CD4-positive, alpha-beta T cell treated with Interferon gamma for 1 hour (primary cell): ENCODE results near the gene PMF1.
"Not testable (repeated sequence)": the region's sequence is repeated elsewhere in the genome, so short reads cannot be mapped to it uniquely, and the experiment has no call there.

Source experiments
- DNase-seq: peaks from one replicate; pipeline ENCODE4 v3.0.0-alpha.2; 2020

The PMF1 gene, protein sequence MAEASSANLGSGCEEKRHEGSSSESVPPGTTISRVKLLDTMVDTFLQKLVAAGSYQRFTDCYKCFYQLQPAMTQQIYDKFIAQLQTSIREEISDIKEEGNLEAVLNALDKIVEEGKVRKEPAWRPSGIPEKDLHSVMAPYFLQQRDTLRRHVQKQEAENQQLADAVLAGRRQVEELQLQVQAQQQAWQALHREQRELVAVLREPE

DNA sequence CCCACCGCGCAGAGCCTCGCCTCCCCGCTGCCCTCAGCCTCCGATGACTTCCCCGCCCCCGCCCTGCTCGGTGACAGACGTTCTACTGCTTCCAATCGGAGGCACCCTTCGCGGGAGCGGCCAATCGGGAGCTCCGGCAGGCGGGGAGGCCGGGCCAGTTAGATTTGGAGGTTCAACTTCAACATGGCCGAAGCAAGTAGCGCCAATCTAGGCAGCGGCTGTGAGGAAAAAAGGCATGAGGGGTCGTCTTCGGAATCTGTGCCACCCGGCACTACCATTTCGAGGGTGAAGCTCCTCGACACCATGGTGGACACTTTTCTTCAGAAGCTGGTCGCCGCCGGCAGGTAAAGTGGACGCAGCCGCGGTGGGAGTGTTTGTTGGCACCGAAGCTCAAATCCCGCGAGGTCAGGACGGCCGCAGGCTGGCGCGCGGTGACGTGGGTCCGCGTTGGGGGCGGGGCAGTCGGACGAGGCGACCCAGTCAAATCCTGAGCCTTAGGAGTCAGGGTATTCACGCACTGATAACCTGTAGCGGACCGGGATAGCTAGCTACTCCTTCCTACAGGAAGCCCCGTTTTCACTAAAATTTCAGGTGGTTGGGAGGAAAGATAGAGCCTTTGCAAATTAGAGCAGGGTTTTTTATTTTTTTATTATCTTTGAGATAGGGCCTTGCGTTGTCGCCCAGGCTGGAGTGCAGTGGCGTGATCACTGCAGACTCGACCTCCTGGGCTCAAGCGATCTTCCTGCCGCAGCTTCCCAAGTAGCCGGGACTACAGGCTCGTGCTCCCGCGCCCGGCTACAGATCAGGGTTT lies at the start of gene PMF1:
PMF1 (plus strand) TSS at position 175 of the 811 bp plus-strand sequence; CDS start at position 184, 9 bp downstream.
- DNase-seq, result peak; percentile 95

DNA sequence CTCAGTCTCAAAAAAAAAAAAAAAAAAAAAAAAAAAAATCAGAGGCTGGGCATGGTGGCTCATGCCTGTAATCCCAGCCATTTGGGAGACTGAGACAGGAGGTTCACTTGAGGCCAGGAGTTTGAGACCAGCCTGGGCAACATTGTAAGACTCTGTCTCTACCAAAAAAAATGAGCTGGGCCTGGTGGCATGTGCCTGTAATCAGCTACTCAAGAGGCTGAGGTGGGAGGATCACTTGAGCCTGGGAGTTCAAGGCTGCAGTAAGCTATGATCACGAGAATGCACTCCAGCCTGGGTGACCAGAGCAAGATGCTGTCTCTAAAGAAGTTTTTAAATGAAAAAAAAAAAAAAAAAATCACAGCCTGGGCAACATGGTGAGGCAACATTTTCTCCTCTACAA lies 49.1 kb upstream of the PMF1 start:
- DNase-seq, result no peak

DNA sequence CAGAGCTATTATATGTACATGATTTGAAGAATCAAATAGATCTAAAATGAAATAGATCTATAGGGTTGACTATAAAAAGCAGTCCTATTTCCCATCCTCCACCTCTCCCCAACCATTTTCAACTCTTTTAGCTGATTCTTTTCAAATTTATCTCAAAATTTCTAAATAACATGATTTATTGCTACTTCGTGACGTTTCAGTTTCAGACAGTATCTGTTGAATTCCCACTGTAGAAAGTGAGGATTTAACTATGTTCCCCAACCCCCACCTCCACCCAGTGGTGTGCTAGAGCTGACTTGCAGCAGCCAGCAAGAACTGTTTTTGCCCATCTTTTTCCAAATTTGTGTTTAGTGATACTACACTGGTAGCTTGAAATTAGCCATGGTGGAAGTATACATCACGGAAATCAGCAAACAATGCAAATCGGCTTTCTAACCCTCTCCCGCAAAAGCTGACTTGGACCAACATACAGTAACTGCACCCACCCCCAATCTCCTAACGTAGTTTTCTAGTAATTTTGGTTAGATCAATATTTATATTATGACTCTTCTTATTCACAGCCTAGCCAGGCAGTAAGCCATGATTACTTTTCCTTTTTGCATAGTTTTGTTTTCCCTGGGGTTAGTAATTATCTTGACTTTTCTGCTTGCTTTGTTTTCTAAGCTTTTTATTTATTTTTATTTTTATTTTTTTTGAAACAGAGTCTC lies 48.5 kb upstream of the PMF1 start:
- no peak for DNase-seq

DNA sequence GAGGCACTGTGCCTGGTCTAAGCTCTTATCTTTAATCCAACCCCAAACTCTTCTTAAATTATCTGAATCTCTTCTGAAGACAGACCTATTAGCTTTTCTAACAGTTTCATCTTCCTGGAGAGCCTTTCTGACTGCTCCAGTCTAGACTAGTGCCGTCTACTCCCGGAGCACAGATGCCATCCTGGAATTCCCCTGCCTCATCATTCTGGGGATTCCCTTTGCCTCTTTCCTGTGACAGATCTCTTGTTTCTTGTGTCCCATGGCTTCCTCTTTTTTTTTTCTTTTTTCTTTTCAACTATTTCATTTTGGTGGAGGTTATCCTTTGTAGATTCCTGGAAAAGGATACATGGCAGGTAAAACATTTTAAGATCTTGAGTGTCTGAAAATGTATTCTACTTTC lies 47.7 kb upstream of the PMF1 start:
- no peak for DNase-seq

DNA sequence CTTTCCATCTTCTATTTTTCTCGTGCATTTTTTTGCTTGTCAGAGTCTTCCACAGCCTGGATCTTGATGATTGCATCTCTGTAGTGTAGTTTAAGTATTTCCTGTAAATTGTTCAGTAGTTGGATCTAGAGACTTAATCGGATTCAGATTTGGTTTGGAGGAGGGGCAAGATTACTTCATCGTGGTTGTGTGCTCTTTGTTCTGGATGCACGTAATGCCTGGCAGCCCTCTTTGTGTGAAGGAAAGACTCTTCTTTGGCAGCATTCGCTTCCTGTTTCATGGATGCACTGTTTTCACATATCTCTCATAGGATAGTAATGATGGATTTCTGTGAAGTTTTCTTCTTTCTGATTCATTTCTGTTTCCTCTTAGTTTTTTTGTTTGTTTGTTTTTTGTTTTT lies 45.3 kb upstream of the PMF1 start:
- no peak for DNase-seq

DNA sequence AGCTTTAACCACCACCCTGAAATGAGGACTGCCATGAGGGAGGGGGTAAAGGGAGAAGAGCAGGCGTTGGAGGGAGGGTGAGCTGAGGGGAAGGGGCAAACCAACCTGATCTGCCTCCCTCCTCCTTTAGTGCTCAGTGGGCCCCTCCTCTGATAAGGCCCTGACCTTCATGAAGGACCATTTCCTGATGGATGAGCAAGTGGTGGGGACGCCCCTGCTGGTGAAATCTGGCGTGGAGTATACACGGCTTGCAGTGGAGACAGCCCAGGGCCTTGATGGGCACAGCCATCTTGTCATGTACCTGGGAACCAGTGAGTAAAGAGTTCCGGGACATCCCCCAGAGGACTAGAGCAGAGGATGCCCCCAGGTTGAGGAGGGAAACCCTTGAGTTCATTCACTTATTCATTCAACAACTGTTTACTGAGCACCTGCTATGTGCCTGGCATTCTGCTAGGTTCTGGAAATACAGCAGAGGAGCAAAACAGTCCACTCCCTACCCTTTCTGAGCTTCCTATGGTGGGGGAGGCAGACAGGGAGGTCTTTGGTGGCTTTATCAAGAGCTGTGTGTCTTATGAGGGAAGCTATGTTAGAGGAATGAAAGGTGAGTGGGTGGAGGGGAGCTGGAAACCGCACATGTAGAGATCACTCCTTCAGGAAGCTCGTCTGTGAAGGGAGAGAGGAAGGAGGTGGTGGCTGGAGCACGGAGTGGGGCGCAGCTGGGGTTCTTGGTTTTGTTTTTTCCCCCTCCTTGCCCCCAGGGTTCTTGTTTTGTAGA lies 39.9 kb upstream of the PMF1 start:
- no peak for DNase-seq

DNA sequence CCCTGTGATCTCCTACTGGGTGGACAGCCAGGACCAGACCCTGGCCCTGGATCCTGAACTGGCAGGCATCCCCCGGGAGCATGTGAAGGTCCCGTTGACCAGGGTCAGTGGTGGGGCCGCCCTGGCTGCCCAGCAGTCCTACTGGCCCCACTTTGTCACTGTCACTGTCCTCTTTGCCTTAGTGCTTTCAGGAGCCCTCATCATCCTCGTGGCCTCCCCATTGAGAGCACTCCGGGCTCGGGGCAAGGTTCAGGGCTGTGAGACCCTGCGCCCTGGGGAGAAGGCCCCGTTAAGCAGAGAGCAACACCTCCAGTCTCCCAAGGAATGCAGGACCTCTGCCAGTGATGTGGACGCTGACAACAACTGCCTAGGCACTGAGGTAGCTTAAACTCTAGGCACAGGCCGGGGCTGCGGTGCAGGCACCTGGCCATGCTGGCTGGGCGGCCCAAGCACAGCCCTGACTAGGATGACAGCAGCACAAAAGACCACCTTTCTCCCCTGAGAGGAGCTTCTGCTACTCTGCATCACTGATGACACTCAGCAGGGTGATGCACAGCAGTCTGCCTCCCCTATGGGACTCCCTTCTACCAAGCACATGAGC lies 36.1 kb upstream of the PMF1 start:
- DNase-seq, result no peak

DNA sequence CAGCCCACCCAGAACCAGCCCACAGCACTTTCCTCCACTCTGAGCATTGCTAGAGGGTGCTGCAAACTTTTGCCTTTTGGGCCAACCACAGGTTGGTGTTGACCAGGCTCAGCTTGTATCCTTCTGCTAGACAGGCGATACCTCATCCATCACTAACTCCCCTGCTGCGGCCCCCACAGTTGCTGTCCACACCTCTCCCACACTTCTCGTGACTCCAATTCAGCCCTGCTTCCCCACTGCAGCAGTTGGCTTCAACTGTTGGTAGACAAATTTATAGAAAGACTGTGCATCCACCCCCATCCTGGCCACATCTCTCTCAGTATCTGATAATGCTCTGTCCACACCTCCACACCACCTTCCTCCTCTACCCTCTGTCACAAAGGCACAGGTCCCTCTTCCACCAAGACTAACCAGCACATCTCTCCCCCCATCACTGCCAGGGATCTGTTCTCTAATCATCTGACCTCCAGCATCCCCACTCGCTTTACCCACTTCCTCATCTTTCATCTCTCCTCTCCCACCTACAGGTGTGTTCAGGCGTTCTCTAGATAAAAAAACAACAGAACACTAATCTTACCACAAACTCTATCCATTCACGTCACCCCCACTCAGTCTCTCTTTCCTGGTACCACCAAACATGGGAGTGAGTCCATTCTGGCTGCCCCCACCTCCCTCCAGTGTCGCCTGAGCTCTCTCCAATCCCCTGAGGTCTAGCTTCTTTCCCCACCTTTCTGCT lies 34.7 kb upstream of the PMF1 start:
- DNase-seq, result peak; percentile 3

DNA sequence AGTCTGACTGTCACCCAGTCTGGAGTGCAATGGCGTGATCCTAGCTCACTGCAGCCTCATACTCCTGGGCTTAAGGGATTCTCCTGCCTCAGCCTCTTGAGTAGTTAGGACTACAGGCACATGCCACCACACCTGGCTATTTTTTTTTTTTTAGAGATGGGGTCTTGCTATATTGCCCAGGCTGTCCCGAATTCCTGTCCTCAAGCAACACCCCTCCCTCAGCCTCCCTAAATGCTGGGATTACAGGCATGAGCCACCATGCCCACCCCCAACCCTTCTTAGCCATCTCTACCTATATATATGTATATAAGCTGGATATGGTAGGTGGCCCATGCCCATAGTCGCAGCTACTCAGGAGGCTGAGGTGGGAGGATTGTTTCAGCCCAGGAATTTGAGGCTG lies 32.3 kb upstream of the PMF1 start:
- DNase-seq, result no peak

DNA sequence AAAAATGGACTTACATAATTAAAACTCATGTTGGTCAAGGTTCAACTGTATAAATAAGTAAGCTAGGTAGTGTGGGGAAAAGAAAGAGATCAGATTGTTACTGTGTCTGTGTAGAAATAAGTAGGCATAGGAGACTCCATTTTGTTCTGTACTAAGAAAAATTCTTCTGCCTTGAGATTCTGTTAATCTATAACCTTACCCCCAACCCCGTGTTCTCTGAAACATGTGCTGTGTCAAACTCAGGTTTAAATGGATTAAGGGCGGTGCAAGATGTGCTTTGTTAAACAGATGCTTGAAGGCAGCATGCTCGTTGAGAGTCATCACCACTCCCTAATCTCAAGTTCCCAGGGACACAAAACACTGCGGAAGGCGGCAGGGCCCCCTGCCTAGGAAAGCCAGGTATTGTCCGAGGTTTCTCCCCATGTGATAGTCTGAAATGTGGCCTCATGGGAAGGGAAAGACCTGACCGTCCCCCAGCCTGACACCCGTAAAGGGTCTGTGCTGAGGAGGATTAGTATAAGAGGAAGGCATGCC lies 31.3 kb upstream of the PMF1 start:
- DNase-seq, result not testable (repeated sequence)

DNA sequence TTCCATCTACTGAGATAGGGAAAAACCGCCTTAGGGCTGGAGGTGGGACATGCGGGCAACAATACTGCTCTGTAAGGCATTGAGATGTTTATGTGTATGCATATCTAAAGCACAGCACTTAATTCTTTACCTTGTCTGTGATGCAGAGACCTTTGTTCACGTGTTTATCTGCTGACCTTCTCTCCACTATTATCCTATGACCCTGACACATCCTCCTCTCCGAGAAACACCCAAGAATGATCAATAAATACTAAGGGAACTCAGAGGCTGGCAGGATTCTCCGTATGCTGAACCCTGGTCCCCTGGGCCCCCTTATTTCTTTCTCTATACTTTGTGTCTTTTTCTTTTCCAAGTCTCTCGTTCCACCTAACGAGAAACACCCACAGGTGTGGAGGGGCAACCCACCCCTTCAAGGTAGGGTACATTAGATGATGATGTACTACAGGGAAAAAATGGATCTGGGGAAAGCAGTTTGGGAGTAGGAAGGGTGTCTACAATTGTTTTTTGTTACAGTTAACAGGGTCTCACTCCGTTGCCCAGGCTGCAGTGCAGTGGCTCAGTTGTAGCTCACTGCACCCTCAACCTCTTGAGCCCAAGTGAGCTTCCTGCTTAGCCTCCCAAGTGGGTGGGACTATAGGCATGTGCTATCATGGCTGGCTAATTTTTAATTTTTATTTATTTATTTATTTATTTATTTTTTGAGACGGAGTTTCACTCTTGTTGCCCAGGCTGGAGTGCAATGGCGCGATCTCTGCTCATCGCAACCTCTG lies 30.6 kb upstream of the PMF1 start:
- not testable (repeated sequence) for DNase-seq

DNA sequence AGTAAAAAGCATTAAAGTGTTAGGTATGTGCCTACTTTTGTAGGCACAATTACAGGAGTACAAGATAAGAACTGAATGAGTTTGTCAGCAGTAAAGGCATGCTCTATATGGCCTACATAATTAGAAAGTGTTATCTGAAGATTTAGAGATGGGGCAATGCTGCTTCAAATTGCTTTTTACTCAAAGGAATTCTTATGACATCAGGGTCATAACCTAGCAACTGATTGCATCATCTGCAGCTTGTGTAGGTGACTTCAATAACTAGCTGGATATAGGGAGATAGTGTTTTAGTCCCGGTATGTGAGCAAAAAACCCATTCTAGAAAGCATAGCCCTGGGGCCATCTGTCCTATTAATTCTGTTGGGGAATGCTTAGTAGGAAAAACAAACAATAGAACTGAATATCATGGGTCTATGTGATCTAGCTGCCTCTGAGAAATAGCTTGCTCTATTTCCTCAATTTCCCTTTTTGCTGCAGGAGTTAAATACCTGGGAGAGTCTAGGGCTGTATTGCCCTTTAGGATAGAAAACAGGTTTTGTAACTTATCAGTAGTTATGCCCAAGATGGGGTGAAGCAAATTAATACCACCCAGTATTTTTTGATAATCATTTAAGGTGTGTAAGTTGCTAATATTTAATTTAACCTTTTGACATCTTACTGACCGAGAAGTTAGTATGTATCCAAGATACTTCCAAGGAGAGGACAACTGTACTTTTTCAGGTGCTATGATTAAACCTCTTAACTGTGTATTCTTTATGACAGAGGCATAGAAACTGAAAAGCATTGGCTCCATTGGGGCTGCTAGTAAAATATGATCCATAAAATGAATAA lies 26.2 kb upstream of the PMF1 start:
- DNase-seq, result not testable (repeated sequence)

DNA sequence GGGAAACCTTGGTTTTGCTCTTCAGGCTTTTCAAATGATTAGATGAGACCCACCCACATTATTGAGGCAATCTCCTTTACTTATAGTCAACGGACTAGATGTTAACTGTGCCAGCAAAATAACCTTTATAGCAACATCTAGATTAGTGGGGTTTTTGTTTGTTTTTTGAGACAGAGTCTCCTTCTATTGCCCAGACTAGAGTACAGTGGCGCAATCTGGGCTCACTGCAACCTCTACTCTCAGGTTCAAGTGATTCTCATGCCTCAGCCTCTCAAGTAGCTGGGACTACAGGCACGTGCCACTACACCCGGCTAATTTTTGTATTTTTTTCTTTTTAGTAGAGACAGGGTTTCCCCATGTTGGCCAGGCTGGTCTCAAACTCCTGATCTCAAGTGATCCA lies 22.5 kb upstream of the PMF1 start:
- DNase-seq, result not testable (repeated sequence)

DNA sequence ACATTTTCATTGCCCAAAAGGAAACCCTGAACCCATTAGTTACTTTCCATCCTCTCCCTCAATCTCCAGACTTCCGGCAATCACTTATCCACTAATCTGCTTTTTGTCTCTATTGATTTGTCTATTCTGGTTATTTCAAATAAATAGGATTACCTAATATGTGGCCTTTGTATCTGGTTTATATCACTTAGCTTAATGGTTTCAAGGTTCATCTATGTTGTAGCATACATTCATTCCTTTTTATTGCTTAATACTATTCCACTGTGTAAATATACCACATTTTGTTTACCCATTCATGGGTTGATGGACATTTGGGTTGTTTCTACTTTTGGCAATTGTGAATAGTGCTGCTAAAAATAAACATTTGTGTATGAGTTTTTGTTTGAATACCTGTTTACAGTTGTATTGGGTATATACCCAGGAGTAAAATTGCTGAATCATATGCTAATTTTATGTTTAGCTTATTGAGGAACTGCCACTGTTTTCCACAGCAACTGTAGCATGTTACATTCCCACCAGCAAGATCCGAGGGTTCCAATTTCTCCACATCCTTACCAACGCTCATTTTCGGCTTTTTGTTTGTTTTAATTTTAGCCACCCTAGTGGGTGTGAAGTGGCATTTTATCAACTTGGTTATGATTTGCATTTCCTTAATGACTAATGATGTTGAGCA lies 21.4 kb upstream of the PMF1 start:
- no peak for DNase-seq

DNA sequence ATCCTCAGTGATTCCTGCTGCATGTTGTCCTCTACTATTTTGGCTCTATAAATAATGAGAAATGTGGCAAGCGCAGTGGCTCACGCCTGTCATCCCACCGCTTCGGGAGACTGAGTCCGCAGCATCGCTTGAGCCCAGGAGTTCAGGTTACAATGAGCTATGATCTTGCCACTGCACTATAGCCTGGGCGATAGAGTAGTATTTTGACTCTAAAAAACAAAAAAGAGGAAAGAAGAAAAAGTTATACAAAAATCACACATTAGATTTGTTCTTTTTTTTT lies 19.7 kb upstream of the PMF1 start:
- no peak for DNase-seq

DNA sequence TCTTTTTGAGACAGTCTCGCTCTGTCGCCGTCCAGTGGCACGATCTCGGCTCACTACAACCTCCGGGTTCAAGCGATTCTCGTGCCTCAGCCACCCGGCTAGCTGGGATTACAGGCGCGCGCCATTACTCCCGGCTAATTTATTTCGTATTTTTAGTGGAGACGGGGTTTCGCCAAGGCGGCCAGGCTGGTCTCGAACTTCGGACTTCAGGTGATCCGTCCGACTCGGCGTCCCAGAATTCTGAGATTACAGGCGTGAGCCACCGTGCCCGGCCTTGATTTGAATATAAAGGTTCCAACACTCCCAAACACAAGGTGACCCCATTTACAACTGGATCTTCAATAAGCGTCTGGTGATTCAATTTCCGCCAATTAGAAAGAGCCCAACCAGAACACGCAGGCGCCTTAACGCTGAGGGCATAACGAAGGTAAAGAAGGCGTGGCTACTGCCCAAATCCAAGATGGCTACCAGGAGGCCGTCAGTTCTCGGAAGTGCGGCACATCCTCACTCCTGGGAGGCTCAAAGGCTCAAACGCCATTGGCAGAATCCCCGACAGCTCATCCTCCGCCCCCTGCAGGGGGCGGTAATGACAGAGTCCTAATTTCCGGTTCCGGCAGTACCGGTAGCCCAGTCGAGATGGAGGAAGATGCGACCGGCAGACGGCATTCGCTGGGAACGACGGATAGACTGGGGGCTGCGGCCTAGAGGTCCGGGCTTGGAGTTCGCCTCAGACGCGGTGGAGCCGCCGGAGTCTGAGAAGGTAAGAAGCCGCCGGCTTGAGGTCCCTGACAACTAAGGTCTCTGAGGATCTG lies 19.1 kb upstream of the PMF1 start, which contains the start of gene SLC25A44:
SLC25A44 (plus strand) TSS at position 617 of the 812 bp plus-strand sequence. CDS start 5,744 bp downstream, outside the sequence.
- peak; percentile 98 for DNase-seq

DNA sequence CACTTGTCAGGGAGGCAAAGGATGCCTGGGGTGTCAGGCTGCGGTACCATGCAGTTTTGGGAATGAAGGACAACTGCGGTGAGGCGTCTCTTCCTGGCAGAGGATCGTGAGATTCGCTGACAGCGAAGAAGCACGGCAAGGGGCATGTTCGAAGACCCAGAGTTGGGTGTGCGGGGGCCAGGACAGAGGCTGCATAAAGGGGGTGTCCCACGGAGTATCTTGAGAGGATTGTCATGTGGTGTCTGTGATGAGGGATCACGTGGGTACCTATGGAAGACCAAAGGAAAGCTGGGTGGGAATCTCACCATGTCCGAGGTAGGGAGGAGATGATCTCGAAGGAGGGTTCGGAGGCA lies 18.5 kb upstream of the PMF1 start:
- DNase-seq, result no peak

DNA sequence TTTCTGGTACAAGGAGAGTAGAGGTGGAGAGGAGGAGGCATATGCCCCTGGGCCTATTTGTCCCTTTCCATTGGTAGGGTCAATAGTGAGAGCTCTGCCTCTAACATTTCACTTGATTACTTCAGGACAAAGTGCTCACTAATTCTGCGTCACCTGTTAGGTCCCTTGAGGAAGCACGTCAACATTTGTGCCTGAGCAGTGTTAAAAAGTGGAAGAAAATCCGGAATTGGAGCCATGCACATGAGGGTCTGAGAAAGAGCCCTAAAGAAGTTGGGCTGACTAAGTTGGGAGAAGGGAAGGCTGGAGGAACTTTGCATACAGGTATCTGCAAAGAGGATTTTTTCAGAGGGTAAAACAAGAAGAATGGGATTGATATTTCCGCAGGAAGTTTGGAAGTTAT lies 17.0 kb upstream of the PMF1 start:
- DNase-seq, result no peak

DNA sequence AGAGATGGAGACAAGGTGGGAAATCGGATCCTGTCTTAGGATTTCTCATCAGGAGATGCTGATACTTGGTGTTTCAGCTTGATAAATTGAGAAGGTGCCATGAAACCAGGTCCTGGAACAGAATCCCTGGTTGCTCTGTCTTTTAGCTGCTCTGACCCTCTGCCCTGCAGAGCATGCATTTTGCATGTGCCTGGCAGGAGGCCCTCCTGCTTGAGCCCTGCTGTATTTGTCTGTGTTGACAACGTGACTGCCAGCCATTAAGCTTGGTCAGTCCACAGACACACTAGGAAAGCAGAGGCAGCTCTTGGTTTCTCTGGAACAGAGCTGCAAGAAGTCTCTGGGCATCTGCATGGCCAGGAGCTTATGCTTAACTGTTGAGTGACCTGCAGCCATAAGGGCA lies 16.4 kb upstream of the PMF1 start:
- no peak for DNase-seq
